Measurements from ENCODE around the gene EGFR.

GRCh38 chr7:55158541-55159382, 139.9 kb downstream of the EGFR start:
- TF ChIP-seq CTCF (conservative IDR thresholded peaks at IDR 0.05 in 1 of 2, IDR thresholded peaks at IDR 0.05 in 1 of 2; ENCODE audit: low read depth in 1 of 2, low read length in 2 of 2) = no peak
- TF ChIP-seq EZH2 (IDR thresholded peaks at IDR 0.05; ENCODE audit: low read length, missing control alignments) = no peak

Measured in fibroblast of lung (primary cell).